OCI-LY1 (cell line): ENCODE data around the gene AFP.

Experiments used
- H2AFZ ChIP-seq: fragments of 200-600 bp; sonication (generic), shearing (Covaris generic); 2 replicates; pipeline ENCODE4 v1.6.0; 2014; ENCODE audit warnings: antibody characterized with exemption, mild to moderate bottlenecking, low read length
- H3F3A ChIP-seq: fragments of 200-600 bp; sonication (generic), shearing (Covaris generic); 2 replicates; pipeline ENCODE4 v1.6.0; 2014; ENCODE audit warnings: mild to moderate bottlenecking, antibody characterized with exemption, low read length, moderate library complexity; ENCODE audit not compliant: insufficient read depth
- H3K27ac ChIP-seq: fragments of 200-600 bp; sonication (generic); 2 replicates; pipeline ENCODE4 v1.5.1; 2014; ENCODE audit warnings: low read length, mixed run types, mild to moderate bottlenecking, low read depth; ENCODE audit not compliant: poor library complexity, severe bottlenecking
- H3K27me3 ChIP-seq: fragments of 200-600 bp; sonication (generic); 2 replicates; pipeline ENCODE4 v1.6.0; 2014; ENCODE audit warnings: antibody characterized with exemption, mild to moderate bottlenecking, low read length, moderate library complexity; ENCODE audit not compliant: insufficient read depth
- H3K36me3 ChIP-seq: fragments of 200-600 bp; sonication (generic); 2 replicates; pipeline ENCODE4 v1.6.1; 2014; ENCODE audit warnings: mild to moderate bottlenecking, antibody characterized with exemption, low read length, moderate library complexity, mixed read lengths; ENCODE audit not compliant: insufficient read depth
- H3K4me1 ChIP-seq: fragments of 200-600 bp; sonication (generic); 2 replicates; pipeline ENCODE4 v1.5.1; 2014; ENCODE audit warnings: mild to moderate bottlenecking, low read length, moderate library complexity; ENCODE audit not compliant: insufficient read depth, severe bottlenecking
- H3K4me2 ChIP-seq: fragments of 200-600 bp; sonication (generic), shearing (Covaris generic); 2 replicates; pipeline ENCODE4 v1.6.1; 2014; ENCODE audit warnings: low read length
- H3K4me3 ChIP-seq: fragments of 200-600 bp; sonication (generic); 2 replicates; pipeline ENCODE4 v1.5.1; 2014; ENCODE audit warnings: low read length, low read depth, mild to moderate bottlenecking, mixed read lengths; ENCODE audit not compliant: poor library complexity, severe bottlenecking
- H3K79me2 ChIP-seq: fragments of 200-600 bp; shearing (Covaris generic); 2 replicates; pipeline ENCODE4 v1.6.1; 2016; ENCODE audit warnings: mixed run types, low read length, mixed read lengths; ENCODE audit not compliant: insufficient read depth
- H3K9ac ChIP-seq: fragments of 200-600 bp; sonication (generic), shearing (Covaris generic); 2 replicates; pipeline ENCODE4 v1.6.1; 2014; ENCODE audit warnings: mild to moderate bottlenecking, low read length, mixed read lengths
- H3K9me2 ChIP-seq: fragments of 200-600 bp; sonication (generic), shearing (Covaris generic); 2 replicates; pipeline ENCODE4 v1.6.1; 2014; ENCODE audit warnings: low read depth, mild to moderate bottlenecking, low read length, mixed read lengths
- H3K9me3 ChIP-seq: fragments of 200-600 bp; shearing (Covaris generic); 2 replicates; pipeline ENCODE4 v1.6.1; 2014; ENCODE audit warnings: low read length, mixed read lengths
- H4K20me1 ChIP-seq: fragments of 200-600 bp; sonication (generic), shearing (Covaris generic); 2 replicates; pipeline ENCODE4 v1.6.0; 2016; ENCODE audit warnings: mild to moderate bottlenecking, low read length; ENCODE audit not compliant: insufficient read depth
- CTCF ChIP-seq: fragments of 200-600 bp; sonication (generic), shearing (Covaris generic); IDR thresholded peaks from 2 replicates; pipeline ENCODE4 v1.5.1; 2017; ENCODE audit warnings: mild to moderate bottlenecking, antibody characterized with exemption, low read length, moderate library complexity, mixed read lengths
- EZH2 ChIP-seq: fragments of 200-600 bp; sonication (generic), shearing (Covaris generic); IDR thresholded peaks from 2 replicates; pipeline ENCODE4 v1.8.0; 2017; ENCODE audit warnings: borderline replicate concordance, mixed run types, mild to moderate bottlenecking, antibody characterized with exemption, low read length, moderate library complexity, mixed read lengths

Gene AFP

GRCh38 chr4:73442275-73442674 is 6.3 kb downstream of the AFP start:
- H3K27ac ChIP-seq, result no peak overlapping the region
- no peak overlapping the region for H3K4me3 ChIP-seq
- no peaks in the 10 kb centered on the region for H3K79me2 ChIP-seq
- H4K20me1 ChIP-seq, result no peaks in the 10 kb centered on the region
- no peak overlapping the region for H3K9ac ChIP-seq
- no peak overlapping the region for H2AFZ ChIP-seq
- no peaks in the 10 kb centered on the region for H3K27me3 ChIP-seq
- no peaks in the 10 kb centered on the region for H3K36me3 ChIP-seq
- H3F3A ChIP-seq, result no peaks in the 10 kb centered on the region
- TF ChIP-seq CTCF (no peak), EZH2 (no peak)
- no peak overlapping the region for H3K4me2 ChIP-seq
- H3K4me1 ChIP-seq, result no peaks in the 10 kb centered on the region
- H3K9me3 ChIP-seq, result no peaks in the 10 kb centered on the region
- no peaks in the 10 kb centered on the region for H3K9me2 ChIP-seq

GRCh38 chr4:73443224-73443623 is 7.2 kb downstream of the AFP start:
- Histone ChIP-seq H4K20me1 (no peaks in the 10 kb centered on the region), H3K4me3 (no peak overlapping the region), H3K4me1 (no peaks in the 10 kb centered on the region)

GRCh38 chr4:73445383-73446335 is 9.6 kb downstream of the AFP start:
- Histone ChIP-seq H3K4me1 (no peaks in the 10 kb centered on the region), H3K27me3 (no peaks in the 10 kb centered on the region), H3K36me3 (no peaks in the 10 kb centered on the region), H2AFZ (no peak overlapping the region), H3K4me3 (no peak overlapping the region), H3F3A (no peaks in the 10 kb centered on the region), H3K4me2 (no peak overlapping the region), H3K9me3 (no peaks in the 10 kb centered on the region), H4K20me1 (no peaks in the 10 kb centered on the region), H3K79me2 (no peaks in the 10 kb centered on the region), H3K9ac (no peak overlapping the region), H3K27ac (no peak overlapping the region), H3K9me2 (no peaks in the 10 kb centered on the region)
- TF ChIP-seq EZH2, result no peak

More at GRCh38 chr4:73443224-73443623, 7.2 kb downstream of the AFP start:
- no peaks in the 10 kb centered on the region for H3K36me3 ChIP-seq
- H2AFZ ChIP-seq, result no peak overlapping the region
- H3K27me3 ChIP-seq, result no peaks in the 10 kb centered on the region
- H3F3A ChIP-seq, result no peaks in the 10 kb centered on the region
- H3K79me2 ChIP-seq, result no peaks in the 10 kb centered on the region
- no peak overlapping the region for H3K27ac ChIP-seq
- H3K9me3 ChIP-seq, result no peaks in the 10 kb centered on the region
- TF ChIP-seq EZH2 (no peak), CTCF (no peak)
- no peak overlapping the region for H3K4me2 ChIP-seq
- no peak overlapping the region for H3K9ac ChIP-seq
- no peaks in the 10 kb centered on the region for H3K9me2 ChIP-seq
